Erythroblast (primary cell): ENCODE measurements around the gene MARCHF11.

Experiments used
- DNase-seq, 2 experiments: peaks; one replicate each; lab custom pipeline; 2025; lab: John Stamatoyannopoulos, UW
- GATA1 ChIP-seq: IDR thresholded peaks from 2 replicates; pipeline ENCODE4 v1.6.1; 2011; ENCODE audit warnings: low read depth, mild to moderate bottlenecking, control low read depth, low read length, moderate library complexity
- POLR2A ChIP-seq: IDR thresholded peaks from 2 replicates; pipeline ENCODE4 v1.6.1; 2011; ENCODE audit warnings: mild to moderate bottlenecking, low read length

Gene MARCHF11

DNA sequence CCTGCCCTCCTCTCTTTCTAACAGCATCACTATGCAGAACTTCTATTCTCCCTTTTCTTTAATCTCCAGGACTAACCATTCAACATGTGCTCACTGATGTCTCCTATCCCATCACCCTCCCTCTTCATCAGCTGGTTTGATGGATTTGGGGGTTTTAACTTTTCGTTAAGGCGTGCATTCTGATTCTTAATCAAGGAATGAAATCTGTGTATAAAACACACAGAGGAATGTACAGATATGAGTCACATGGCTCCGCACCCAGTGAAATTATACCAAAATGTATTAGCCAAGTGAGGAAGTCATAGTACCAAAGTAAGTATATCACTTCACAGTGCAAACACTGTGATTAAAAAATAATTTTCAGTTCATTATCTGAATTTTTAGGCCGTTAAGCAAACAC, 35.2 kb downstream of the MARCHF11 start:
- DNase-seq, result no peak
- TF ChIP-seq POLR2A (no peak), GATA1 (no peak)

DNA sequence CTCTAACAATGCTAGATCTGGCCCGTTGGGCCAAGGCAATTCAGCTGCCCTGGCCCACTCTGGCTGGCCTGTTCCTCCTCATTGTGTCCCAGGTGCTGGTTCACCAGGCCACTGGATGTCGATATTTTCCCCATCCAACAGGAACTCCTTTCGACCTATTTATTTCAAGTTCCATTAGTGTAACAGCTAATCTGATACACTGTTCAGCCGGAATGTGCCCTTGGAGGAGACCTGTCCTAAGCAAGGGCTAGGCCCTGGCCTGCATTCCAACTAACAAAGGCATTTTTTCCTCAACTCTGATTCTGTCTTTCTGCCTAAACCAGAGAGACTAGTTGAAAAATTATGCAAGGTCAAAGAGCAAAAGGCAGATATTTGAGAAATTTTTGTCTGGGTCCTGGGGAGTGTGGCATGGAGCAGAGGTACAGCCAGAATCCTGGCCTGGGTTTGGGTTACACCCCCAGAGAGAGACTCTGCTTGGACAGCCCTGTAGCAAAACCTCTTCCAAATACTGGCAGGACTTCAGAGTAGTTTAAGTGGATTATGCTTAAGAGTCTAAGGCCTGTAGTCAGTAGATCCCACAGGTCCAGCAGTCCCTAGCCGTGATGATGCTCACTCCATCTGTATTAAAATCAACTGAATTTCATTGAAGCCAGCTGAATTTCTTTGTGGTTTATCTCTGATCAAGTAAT, 36.1 kb downstream of the MARCHF11 start:
- no peak for DNase-seq
- TF ChIP-seq GATA1 (no peak), POLR2A (no peak)

DNA sequence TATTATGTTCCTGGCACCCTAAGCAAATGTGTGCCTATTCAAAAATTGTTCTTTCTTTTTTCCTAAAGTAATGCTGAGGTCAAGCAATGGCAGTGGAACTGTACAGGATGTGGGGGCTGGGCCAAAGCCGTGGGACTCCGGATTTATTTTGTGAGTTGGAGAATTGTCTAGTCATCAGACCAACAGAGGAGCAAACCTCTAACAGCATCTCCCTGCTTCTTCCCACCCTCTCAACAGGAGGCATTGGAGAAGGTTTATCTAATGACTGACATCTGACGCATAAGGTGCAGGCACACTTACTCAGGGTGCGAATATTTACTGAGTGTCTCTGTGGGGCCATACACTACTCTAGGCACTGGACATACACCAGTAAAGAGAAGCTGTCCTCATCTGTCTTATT, 38.6 kb downstream of the MARCHF11 start:
- TF ChIP-seq GATA1, result no peak
- no peak for TF ChIP-seq POLR2A
- no peak for DNase-seq

DNA sequence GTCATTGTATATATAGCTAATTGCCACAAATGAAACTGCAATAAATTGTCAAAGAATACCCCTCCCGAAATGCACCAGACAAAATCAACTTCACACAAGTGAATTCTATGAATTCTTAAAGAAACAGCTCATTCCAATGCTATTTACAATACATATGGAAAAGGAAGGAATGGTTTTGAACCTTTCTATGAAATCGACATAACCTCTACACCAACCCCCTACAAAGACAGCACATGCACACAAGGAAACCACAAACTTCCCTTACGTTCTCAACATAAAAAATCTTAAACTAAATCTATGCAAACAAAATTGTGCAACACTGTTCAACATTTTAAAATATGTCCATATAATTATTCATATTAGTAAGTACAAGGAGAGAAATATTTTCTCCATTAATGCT, 39.2 kb downstream of the MARCHF11 start:
- DNase-seq, result no peak
- no peak for TF ChIP-seq POLR2A
- no peak for TF ChIP-seq GATA1

DNA sequence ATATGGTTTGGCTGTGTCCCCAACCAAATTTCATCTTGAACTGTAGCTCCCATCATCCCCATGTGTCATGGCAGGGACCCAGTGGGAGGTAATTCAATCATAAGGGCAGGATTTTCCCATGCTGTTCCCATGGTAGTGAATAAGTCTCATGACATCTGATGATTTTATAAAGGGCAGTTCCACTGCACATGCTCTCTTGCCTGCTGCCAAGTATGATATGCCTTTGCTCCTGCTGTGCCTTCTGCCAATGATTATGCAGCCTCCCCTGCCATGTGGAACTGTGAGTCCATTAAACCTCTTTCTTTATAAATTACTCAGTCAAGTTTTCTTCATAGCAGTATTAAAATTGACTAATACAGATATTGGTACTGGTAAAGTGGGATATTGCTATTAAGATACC, 42.4 kb downstream of the MARCHF11 start:
- no peak for DNase-seq
- no peak for TF ChIP-seq GATA1
- TF ChIP-seq POLR2A, result no peak

DNA sequence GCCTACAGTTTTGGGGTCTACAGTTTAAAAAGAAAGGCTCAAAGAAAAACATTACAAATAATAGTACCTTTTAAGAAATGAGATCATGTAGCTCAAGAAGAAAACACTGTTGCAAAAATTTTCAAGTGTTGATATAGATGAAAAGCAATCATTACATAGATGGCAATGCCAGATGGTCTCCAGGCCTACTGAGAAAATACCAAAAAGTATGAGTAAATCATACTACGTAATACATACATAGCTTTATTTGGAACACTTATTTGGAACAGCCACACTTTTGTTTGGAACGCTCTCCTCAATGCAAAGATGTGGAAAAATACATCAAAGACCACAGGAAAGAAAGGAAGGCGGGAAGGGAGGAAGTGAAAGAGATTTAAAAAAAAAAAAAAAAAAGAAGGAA, 44.1 kb downstream of the MARCHF11 start:
- no peak for DNase-seq
- TF ChIP-seq GATA1 (no peak), POLR2A (no peak)

DNA sequence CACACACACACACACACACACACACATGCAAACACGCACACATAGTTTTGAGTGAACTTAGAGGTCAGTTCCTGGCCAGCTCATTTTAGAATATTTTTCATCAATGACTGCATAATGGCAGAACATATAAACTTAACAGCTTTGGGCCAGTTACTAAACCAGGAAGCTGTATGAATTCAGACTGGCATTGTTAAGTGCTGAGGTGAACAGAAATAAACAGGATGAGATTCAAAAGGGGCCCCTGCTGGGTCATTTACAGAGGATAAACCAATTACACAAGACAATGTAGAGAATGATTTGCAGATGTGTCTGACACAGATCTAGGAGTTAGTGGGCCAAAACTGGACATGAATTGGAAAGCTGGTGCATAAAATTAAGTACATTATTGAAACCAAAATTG, 44.6 kb downstream of the MARCHF11 start:
- DNase-seq, result no peak
- TF ChIP-seq POLR2A, result no peak
- TF ChIP-seq GATA1, result no peak

DNA sequence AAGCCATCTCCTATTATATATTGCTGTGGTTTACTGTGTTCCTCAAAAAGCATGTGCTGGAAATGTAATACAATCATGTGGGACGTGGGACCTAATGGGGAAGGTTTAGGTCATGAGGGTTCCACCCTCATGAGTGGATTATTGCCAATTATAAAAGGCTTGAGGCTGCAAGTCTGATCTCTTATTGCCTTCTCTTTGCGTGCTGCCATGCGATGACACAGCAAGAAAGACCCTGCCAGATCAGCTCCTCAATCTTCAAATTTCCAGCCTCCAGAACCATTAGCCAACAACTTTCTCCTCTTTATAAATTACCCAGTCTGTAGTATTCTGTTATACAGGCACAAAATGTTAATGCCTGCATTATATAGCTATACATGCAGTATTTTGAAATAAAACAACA, 45.4 kb downstream of the MARCHF11 start:
- DNase-seq, result no peak
- TF ChIP-seq POLR2A, result no peak
- TF ChIP-seq GATA1, result no peak

DNA sequence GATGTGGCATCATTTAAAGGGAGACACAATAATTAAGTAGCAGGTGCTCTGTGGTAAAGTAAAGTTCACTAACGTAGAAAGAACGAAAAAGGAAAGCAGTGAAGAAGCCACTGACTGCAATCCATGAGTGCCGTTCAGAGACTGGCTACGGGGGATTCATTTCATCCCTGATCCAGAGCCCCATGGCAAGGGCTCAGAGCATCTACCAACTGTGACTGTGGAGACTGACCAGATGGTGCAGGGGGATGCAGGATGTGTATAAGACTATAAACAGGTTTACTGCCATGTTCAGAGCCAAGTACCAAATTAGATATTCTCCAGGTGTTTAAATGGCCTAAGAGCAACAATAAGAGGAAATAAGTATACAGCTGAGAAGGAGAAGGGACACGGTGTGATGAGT, 47.7 kb downstream of the MARCHF11 start:
- TF ChIP-seq GATA1, result no peak
- no peak for TF ChIP-seq POLR2A
- no peak for DNase-seq

DNA sequence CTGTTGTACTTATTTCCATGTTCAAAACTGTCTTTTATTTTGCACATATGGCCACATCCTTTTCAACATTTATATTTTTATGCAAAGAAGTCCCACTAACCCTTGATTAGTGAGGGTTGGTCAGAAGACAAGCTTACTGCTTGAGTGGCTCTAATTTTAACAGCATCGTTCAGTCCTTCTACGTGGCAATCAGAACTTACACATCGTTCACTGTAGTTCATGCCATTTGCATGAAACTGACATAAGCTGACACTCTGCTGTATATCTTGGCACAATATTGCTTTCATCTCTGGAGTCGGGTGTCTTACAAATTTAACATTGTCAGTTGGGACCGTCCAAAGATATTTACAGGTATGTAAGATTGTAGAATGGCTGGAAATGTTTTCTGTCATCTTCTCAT, 50.6 kb downstream of the MARCHF11 start:
- DNase-seq, result no peak
- TF ChIP-seq POLR2A, result no peak
- no peak for TF ChIP-seq GATA1

DNA sequence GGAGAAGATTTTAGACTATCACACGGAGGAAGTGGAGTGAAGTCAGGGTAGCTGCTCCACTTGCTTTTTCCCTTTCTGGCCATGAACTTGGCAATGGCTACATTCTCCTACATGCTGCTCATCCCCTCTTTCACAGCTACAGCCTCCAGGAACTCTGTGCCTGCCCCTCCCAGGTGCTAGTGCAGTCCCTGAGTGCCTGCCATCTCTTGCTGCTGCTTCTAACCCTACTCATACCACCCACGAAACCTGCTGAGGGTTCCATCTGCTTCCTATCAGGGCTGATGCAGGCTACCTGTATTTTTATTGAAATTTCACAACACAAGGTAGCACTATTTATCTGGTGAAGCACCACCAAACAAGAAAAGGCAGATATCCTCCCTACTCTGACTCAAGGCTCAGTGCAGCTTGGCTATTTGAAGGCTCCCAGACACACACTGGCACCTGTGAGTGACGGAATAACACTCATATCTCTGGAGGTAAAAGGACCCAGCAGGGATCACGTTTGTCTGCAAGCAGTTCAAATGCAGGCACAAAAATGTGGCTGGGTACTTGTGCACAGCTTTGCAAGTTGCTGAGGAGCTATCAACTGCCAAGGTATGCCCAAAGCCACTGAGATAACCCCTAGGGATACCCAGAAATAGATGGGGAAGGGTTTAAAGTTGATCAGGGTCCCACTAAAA, 51.6 kb downstream of the MARCHF11 start:
- no peak for DNase-seq
- TF ChIP-seq POLR2A (no peak), GATA1 (no peak)

DNA sequence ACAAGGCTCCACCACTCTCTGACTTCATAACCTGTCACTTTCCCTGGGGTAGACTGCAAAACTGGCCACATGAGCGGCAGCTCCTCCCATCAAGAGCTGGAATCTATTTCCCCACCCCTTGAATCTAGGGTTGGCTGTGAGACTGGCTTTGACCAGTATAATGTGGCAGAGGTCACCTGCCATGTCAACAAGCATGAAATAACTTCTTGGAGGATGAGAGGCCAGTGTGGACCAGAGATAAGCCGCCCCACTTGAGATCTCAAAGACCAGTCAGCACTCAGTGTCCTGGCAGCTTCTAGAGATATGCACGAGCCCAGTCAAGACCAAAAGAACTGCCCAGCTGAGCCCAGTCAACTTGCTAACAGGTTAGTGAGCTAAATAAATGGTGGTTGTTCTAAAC, 59.0 kb downstream of the MARCHF11 start:
- DNase-seq, result no peak
- no peak for TF ChIP-seq GATA1
- no peak for TF ChIP-seq POLR2A

DNA sequence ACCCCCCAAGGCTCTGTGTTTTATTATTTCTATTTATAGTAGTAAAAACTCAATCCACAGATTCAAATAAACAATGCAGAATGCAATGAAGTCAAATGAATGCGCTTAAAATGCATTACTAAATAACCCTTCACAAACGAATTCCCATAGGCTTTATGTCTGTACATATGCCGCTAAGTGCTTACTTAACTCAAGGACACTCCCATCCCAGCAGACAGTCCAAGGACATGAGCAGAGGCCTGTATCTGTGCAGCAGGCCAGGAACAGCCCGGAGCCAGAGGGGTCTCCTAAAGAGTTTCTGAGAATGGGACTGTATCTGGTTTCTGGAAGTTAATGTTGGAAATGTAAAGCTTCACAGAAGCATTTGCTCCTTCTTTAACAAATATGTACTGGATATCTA, 59.8 kb downstream of the MARCHF11 start:
- no peak for TF ChIP-seq POLR2A
- TF ChIP-seq GATA1, result no peak
- no peak for DNase-seq

DNA sequence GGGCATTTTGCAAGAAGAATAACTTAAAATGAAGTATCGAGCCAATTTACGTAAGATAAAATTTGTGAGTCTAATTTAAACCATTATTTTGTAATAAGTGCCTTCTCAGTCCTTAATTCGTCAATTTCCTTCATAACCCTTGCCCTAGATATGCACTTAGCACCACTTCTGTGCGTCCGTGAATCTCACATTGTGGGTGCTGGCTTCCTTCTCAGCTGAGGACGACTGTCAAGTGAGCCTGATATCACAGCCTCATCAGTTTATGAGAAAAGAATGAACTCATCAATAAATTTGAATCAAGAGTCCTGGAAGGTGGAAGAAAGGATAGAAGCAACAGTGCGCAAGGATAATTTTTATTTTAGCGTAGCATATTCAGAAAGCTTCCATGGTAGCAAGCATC, 64.5 kb downstream of the MARCHF11 start:
- TF ChIP-seq GATA1 (no peak), POLR2A (no peak)
- DNase-seq, result no peak

DNA sequence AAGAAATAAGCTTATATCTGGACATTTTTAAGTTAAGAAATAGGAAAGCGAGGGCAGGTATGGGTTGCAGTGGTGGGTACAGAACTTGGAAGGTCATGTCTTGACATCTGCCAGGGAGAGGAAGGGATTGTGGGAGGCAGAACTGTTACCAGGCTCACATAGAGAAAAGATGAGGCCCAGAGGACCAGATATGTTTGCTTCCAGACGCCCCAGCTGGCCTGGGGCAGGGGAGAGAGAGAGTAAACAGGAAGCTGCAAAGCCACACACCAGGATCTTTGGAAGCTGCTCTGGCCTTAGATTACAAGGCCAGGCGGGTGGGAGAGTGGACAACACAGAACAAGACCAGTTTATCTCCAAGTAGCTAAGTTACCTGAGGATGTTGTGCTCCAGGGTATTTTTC, 71.2 kb downstream of the MARCHF11 start:
- TF ChIP-seq GATA1 (no peak), POLR2A (no peak)
- no peak for DNase-seq
